ENCODE results near the gene PRDM16.
"Not testable (repeated sequence)": the region's sequence is repeated elsewhere in the genome, so short reads cannot be mapped to it uniquely, and the experiment has no call there.

Gene PRDM16

DNA sequence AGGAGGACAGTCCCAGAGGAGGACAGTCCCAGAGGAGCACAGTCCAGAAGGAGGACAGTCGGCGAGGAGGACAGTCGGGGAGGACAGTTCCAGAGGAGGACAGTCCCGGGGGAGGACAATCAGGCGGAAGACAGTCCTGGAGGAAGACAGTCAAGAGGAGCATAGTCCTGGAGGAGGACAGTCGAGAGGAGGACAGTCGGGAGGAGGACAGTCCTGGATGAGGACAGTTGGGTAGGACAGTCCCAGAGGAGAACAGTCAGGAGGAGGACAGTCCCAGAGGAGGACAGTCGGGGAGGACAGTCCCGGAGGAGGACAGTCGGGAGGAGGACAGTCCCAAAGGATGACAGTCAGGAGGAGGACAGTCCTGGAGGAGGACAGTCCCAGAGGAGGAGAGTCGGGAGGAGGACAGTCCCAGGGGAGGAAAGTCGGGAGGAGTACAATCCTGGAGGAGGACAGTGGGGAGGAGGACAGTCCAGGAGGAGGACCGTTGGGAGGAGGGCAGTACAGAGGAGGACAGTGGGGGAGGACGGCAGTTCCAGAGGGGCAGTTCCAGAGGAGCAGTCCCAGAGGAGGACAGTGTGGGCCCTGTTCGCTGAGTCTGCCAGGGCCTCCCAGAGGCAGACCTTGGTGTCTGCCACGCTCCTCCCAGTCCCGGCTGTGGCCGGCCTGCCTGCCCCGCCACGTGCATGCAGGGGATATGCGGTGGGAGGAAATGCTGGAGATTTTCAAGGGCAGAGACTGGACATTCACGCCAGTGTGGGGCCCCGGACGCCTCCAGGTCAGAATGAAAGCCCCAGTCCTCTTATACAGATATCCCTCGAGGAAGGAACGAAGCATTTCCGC, 201.6 kb downstream of the PRDM16 start:
- no peak for DNase-seq

GRCh38 chr1:3271866-3272265, 202.9 kb downstream of the PRDM16 start:
- no peak for DNase-seq

- no peak for DNase-seq
Observed at GRCh38 chr1:3272321-3273045, 203.5 kb downstream of the PRDM16 start.

GRCh38 chr1:3273447-3273846, 204.4 kb downstream of the PRDM16 start:
- no peak for DNase-seq

DNA sequence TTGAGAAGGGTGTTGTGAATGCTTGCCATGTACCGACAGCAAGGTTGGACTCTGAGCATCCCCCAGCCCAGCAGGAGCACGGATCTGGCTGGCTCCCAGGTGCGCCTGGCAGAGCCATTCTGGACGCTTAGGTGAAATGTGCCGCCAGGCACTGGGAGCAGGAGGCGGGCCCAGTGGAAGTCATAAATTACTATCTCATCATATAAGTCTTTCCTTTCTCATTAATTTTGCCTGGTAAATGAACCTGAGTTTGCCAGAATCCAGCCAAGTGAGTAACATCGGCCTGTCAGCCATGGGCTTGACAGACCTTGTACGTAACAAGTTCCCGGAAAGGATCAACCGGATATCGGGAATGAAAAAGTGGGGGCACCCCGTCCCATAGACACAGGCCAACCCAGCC, 206.0 kb downstream of the PRDM16 start:
- no peak for DNase-seq

GRCh38 chr1:3275471-3276340, 206.7 kb downstream of the PRDM16 start:
- DNase-seq: no peak

- DNase-seq: no peak
Observed at GRCh38 chr1:3276341-3276800, 207.4 kb downstream of the PRDM16 start.

- DNase-seq: no peak
Observed at GRCh38 chr1:3277011-3277471, 208.0 kb downstream of the PRDM16 start.

DNA sequence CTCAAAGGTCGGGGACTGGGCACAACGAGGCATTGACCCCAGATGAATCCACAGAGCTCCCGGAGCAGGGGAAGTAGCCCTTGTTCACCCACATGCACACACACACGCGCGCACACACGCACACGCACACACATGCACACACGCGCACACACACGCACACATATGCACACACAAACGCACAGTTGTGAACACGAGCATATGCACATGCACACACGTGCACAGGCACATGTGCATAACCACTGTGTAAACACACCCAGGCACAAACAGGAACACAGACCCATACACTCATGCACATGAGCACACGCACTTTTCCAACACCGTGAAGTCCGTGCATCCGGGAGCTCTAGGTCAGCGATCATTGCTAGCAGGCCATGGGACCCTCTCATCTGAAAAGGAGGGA, 208.6 kb downstream of the PRDM16 start:
- DNase-seq: no peak

- no peak for DNase-seq
Observed at GRCh38 chr1:3278416-3279181, 209.6 kb downstream of the PRDM16 start.

DNA sequence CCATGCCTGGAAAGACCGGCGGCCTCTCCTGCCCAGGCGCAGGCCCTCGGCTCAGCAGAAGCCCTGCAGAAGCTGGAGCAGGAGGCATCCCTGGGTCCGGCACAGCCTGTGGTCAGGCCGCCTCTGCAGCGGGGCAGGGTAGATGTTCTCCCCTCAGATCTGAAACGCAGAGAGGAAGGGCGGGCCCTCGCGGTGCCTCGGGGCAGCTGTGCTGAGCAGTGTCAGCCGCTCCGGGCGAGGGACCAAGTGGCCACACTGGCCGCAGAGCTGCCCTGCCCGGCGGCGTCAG, 210.1 kb downstream of the PRDM16 start:
- DNase-seq: no peak

- no peak for DNase-seq
Observed at GRCh38 chr1:3281735-3282134, 212.7 kb downstream of the PRDM16 start.

DNA sequence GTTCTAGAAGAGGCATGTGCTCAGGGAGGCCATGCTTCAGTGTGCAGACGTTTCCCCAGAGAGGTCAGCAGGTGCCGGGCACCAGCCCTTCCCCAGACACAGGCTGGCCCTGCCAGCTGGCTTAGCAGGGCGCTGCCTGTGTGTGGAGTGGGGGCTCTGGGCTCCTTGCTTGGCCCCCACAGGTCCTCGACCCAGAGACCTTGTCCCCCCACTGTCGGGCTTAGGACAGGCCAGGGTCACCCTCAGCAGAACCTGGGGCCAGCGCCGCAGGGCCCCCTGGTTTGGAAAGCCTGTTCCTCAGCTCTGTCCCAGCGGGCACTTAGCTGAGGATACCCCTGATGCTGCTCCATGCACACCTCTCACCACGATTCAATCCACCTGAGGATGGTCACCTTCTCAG, 213.2 kb downstream of the PRDM16 start:
- DNase-seq: no peak

DNA sequence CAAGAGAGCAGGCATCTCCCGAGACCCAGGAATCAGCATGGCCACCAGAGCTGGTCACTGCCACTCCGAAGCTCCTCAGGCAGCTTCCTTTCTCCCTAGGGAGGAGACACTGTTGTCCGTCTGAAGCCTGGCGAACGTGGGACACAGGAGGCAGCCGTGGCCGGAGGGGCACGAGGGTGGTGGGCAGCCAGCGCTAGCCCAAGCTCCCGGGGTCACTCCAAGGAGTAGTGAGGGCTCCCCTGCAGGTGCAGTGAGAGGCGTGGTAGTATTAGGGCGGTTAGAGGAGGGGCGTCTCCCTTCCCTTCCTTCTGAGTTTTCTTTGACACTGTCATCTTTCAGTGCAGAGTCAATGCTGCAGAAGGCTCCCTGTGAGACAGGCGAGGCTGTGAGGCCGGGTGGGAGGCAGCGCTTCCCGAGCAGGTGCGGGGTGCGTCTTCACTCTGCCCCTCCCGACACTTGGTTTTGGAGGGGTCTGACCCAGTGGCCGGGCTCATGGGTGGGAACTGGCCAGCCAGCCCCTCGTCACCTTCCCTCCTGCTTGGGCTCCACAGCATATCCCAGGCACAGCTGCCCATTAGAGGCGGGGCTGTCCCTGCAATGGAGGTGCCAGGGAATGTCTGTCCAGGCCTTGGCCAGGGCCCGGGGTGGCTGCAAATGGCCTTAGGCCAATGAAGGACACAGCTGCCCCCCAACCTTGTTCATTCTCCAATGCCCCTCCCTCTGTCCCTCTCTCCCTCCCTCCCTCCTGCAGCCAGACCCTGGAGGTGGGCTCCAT, 213.8 kb downstream of the PRDM16 start:
- no peak for DNase-seq

GRCh38 chr1:3283849-3284248, 214.8 kb downstream of the PRDM16 start:
- no peak for DNase-seq

- no peak for DNase-seq
Observed at GRCh38 chr1:3284691-3285090, 215.7 kb downstream of the PRDM16 start.

- no peak for DNase-seq
Observed at GRCh38 chr1:3285106-3285740, 216.2 kb downstream of the PRDM16 start.

GRCh38 chr1:3287095-3287494, 218.1 kb downstream of the PRDM16 start:
- not testable (repeated sequence) for DNase-seq

DNA sequence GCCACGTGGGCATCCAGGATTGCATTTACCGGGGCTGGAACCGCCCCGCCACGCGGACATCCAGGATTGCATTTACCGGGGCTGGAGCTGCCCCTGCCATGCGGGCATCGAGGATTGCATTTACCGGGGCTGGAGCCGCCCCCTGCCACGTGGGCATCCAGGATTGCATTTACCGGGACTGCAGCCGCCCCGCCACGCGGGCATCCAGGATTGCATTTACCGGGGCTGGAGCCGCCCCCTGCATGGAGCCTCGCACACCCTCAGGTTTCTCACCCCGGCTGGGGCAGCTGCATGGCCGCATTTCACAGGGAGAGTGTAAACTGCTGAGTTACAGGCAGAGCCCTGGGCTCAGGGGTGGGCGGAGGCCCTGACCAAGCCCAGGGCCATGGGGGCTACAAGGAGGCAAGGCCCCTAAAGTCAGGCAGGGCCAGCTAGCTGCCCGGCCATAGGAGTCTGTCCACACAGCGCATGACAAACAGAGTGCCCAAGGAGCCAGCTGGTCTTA, 218.7 kb downstream of the PRDM16 start:
- no peak for DNase-seq

DNA sequence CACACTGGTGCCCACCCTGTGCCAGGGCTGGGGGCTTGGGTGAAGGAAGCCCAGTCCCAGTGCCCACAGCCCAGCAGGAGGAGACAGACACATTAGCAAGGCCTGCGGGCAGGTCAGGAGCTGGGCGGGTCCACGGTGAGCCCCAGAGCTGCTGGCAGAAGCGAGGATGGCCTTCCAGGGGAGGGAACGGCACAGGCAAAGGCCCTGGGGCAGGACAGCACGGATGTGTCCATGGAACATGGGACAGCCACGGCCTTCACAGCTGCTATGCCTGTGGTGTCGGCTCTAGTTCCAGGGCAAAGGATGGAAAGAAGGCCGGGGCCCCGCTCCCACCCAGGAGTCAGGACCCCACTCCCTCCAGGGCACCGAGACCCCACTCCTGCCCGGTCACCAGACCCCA, 220.5 kb downstream of the PRDM16 start:
- no peak for DNase-seq

- DNase-seq: no peak
Observed at GRCh38 chr1:3290438-3290837, 221.4 kb downstream of the PRDM16 start.
